ENCODE data around the gene FLVCR2. TPM values are rescaled to one million over a fixed set of nuclear protein-coding genes. Genes with fewer than 3 reads are reported as not detected.

FLVCR2 gene
- total and polyA plus RNA-seq, 2 experiments from 2014 or later, result 1.4 to 3.1 TPM

GRCh38 chr14:75548544-75548943, 29.9 kb upstream of the FLVCR2 start:
- no peak overlapping the region for H3K4me3 ChIP-seq
- no peaks in the 10 kb centered on the region for H3K4me1 ChIP-seq (ENCODE audit: insufficient read depth)
- H3K9me3 Mint-ChIP-seq, result no peaks in the 10 kb centered on the region
- H4K20me1 ChIP-seq (replicated peaks; ENCODE audit: insufficient read depth), result no peaks in the 10 kb centered on the region
- H3K36me3 ChIP-seq (ENCODE audit: insufficient read depth), result no peaks in the 10 kb centered on the region
- peaks cover 7% of the 10 kb centered on the region for H3K27me3 Mint-ChIP-seq (ENCODE audit: insufficient read depth, low read depth, poor library complexity)
- peaks cover 6% of the 10 kb centered on the region for H3K9me2 ChIP-seq (ENCODE audit: insufficient read depth)
- H3K36me3 Mint-ChIP-seq (ENCODE audit: low read depth), result no peaks in the 10 kb centered on the region
- no peaks in the 10 kb centered on the region for H3K27me3 ChIP-seq (ENCODE audit: insufficient read depth)
- H3K27ac ChIP-seq (ENCODE audit: low read depth), result no peak overlapping the region
- H3K27ac Mint-ChIP-seq, result no peak overlapping the region
- TF ChIP-seq ZNF462 (CRISPR knock-in tag; IDR thresholded peaks at IDR 0.05), result no peak
- TF ChIP-seq JUNB (IDR thresholded peaks at IDR 0.05; ENCODE audit: unreplicated experiment), result no peak
- no peak for TF ChIP-seq CTCF (conservative IDR thresholded peaks at IDR 0.05; ENCODE audit: low read depth in 2 of 2)
- TF ChIP-seq NANOG (IDR thresholded peaks at IDR 0.05; ENCODE audit: borderline replicate concordance), result no peak
- TF ChIP-seq ZNF331 (CRISPR knock-in tag; IDR thresholded peaks at IDR 0.05; ENCODE audit: low read depth), result no peak
- TF ChIP-seq POLR2AphosphoS5 (IDR thresholded peaks at IDR 0.05; ENCODE audit: low read depth), result no peak
- TF ChIP-seq EZH2 (IDR thresholded peaks at IDR 0.05; ENCODE audit: low read depth, unreplicated experiment), result no peak
- TF ChIP-seq ETS1 (IDR thresholded peaks at IDR 0.05), result no peak
- TF ChIP-seq CREB1 (CRISPR knock-in tag; IDR thresholded peaks at IDR 0.05; ENCODE audit: low read depth), result no peak
- TF ChIP-seq STAT1 (IDR thresholded peaks at IDR 0.05; ENCODE audit: unreplicated experiment), result no peak
- no peak for TF ChIP-seq ZNF114 (CRISPR knock-in tag; IDR thresholded peaks at IDR 0.05)
- no peak for TF ChIP-seq REST (IDR thresholded peaks at IDR 0.05; ENCODE audit: unreplicated experiment)
- no peak for TF ChIP-seq EZH2phosphoT487 (IDR thresholded peaks at IDR 0.05; ENCODE audit: unreplicated experiment)
- ATAC-seq (no peak), DNase-seq (ENCODE audit: low spot score) (no peak)
- H2AFZ ChIP-seq, result no peak overlapping the region
- no peak overlapping the region for H3K4me3 Mint-ChIP-seq
- no peaks in the 10 kb centered on the region for H3K79me2 ChIP-seq (replicated peaks; ENCODE audit: insufficient read depth)
- H3F3A ChIP-seq (replicated peaks; ENCODE audit: low read depth), result no peaks in the 10 kb centered on the region
- 0 out of 3 replicates have a peak, but pooled peaks cover 2% of the 10 kb centered on the region for H3K4me1 Mint-ChIP-seq
- H3K4me2 ChIP-seq, result no peak overlapping the region
